Neural progenitor cell (in vitro differentiated cells): ENCODE data around the gene GUCA2A. TPM values are rescaled to one million over a fixed set of nuclear protein-coding genes. Genes with fewer than 3 reads are reported as not detected.
A peak's percentile ranks its signal among the peaks of the same experiment; 100 is the strongest.

Experiments used
- DNase-seq: peaks from one replicate; pipeline ENCODE4 v3.0.0-alpha.2; 2016; ENCODE audit warnings: low spot score
- H2AFZ ChIP-seq: fragments of 200-600 bp; sonication (generic); replicated peaks from 2 replicates; pipeline ENCODE4 v1.6.1; 2016; ENCODE audit warnings: antibody characterized with exemption
- H3F3A ChIP-seq: fragments of 200-600 bp; sonication (generic); 2 replicates; pipeline ENCODE4 v1.6.1; 2016; ENCODE audit warnings: antibody characterized with exemption, low read depth
- H3K27ac ChIP-seq: fragments of 200-600 bp; sonication (generic); 2 replicates; pipeline ENCODE4 v1.5.1; 2016; ENCODE audit warnings: mild to moderate bottlenecking
- H3K27me3 ChIP-seq: fragments of 200-600 bp; sonication (generic); 2 replicates; pipeline ENCODE4 v1.6.1; 2016; ENCODE audit warnings: mild to moderate bottlenecking, moderate library complexity
- H3K36me3 ChIP-seq: fragments of 200-600 bp; sonication (generic); 2 replicates; pipeline ENCODE4 v1.5.1; 2016
- H3K4me1 ChIP-seq: fragments of 200-600 bp; sonication (generic); 2 replicates; pipeline ENCODE4 v1.6.1; 2016; ENCODE audit warnings: mixed run types
- H3K4me2 ChIP-seq: fragments of 200-600 bp; sonication (generic); 2 replicates; pipeline ENCODE4 v1.6.1; 2016
- H3K4me3 ChIP-seq: fragments of 200-600 bp; sonication (generic); 2 replicates; pipeline ENCODE4 v1.5.1; 2016
- H3K79me2 ChIP-seq: fragments of 200-600 bp; sonication (generic); 2 replicates; pipeline ENCODE4 v1.6.1; 2016; ENCODE audit warnings: low read depth
- H3K9ac ChIP-seq: fragments of 200-600 bp; sonication (generic); 2 replicates; pipeline ENCODE4 v1.6.1; 2016
- H3K9me3 ChIP-seq: fragments of 200-600 bp; sonication (generic); 2 replicates; pipeline ENCODE4 v1.5.1; 2016; ENCODE audit warnings: low read depth
- H4K20me1 ChIP-seq: fragments of 200-600 bp; sonication (generic); 2 replicates; pipeline ENCODE4 v1.6.1; 2016; ENCODE audit warnings: low read depth
- H3K27ac Mint-ChIP-seq: 3 replicates; pipeline ENCODE4 v1.8.0; 2021; ENCODE audit warnings: mixed read lengths
- H3K27me3 Mint-ChIP-seq: 2 replicates; pipeline ENCODE4 v1.8.0; 2022; ENCODE audit warnings: low read depth, mild to moderate bottlenecking, inconsistent platforms, moderate library complexity, mixed read lengths; ENCODE audit not compliant: insufficient read depth
- H3K36me3 Mint-ChIP-seq: 3 replicates; pipeline ENCODE4 v1.8.0; 2021; ENCODE audit warnings: mixed read lengths
- H3K4me1 Mint-ChIP-seq: 3 replicates; pipeline ENCODE4 v1.8.0; 2021; ENCODE audit warnings: mixed read lengths
- H3K4me3 Mint-ChIP-seq: 3 replicates; pipeline ENCODE4 v1.8.0; 2021; ENCODE audit warnings: mild to moderate bottlenecking, moderate library complexity, mixed read lengths
- H3K9me3 Mint-ChIP-seq: 3 replicates; pipeline ENCODE4 v1.8.0; 2020; ENCODE audit warnings: mixed read lengths
- EZH2 ChIP-seq: fragments of 200-600 bp; sonication (generic); IDR thresholded peaks from 2 replicates; pipeline ENCODE4 v1.6.1; 2017; ENCODE audit warnings: antibody characterized with exemption, mild to moderate bottlenecking, moderate library complexity
- EZH2phosphoT487 ChIP-seq: fragments of 200-600 bp; sonication (generic); IDR thresholded peaks from 2 replicates; pipeline ENCODE4 v1.6.1; 2017; ENCODE audit warnings: antibody characterized with exemption
- total RNA-seq: library from RNA; depleted of rRNA; stranded (reverse); fragments of >200 nt; gene quantifications from 2 replicates; pipeline ENCODE4 v1.2.3, GENCODE V29; 2015; ENCODE audit warnings: low replicate concordance
- TF ChIP-seq, protein P1 (sequence below): fragments of 200-600 bp; sonication (generic); IDR thresholded peaks from 2 replicates; pipeline ENCODE4 v1.5.1; 2017; ENCODE audit warnings: antibody characterized with exemption, mild to moderate bottlenecking

GUCA2A gene
- total RNA-seq, 1 donor from 2014 or later = not detected

DNA sequence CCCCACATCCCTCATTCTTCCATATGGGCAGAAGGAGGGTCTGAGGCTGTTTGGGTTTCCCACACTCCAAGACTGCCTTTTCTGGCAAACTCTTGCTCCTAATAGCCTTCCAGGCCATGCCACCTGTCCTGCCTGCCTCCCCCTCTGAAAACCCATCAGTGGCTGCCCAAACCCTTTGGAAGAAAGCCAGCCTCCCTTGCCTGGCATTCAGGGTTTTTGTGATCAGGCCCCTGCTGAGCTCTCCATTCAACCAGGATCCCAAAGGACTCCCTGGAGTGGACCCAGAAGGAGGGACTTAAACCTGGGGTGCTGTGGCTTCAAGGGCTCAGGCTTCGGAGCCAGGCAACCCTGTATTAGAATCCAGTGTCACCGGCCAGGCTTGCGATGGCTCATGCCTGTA is 4.2 kb upstream of the GUCA2A start:
- TF ChIP-seq EZH2phosphoT487 (no peak), EZH2 (no peak)
- TF ChIP-seq, protein P1, sequence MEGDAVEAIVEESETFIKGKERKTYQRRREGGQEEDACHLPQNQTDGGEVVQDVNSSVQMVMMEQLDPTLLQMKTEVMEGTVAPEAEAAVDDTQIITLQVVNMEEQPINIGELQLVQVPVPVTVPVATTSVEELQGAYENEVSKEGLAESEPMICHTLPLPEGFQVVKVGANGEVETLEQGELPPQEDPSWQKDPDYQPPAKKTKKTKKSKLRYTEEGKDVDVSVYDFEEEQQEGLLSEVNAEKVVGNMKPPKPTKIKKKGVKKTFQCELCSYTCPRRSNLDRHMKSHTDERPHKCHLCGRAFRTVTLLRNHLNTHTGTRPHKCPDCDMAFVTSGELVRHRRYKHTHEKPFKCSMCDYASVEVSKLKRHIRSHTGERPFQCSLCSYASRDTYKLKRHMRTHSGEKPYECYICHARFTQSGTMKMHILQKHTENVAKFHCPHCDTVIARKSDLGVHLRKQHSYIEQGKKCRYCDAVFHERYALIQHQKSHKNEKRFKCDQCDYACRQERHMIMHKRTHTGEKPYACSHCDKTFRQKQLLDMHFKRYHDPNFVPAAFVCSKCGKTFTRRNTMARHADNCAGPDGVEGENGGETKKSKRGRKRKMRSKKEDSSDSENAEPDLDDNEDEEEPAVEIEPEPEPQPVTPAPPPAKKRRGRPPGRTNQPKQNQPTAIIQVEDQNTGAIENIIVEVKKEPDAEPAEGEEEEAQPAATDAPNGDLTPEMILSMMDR = no peak
- Mint-ChIP-seq H3K27ac (no peak overlapping the region), H3K27me3 (peaks cover 5% of the 10 kb centered on the region), H3K4me1 (peaks cover 8% of the 10 kb centered on the region), H3K4me3 (no peak overlapping the region), H3K9me3 (no peaks in the 10 kb centered on the region), H3K36me3 (no peaks in the 10 kb centered on the region)
- Histone ChIP-seq H2AFZ (no peak overlapping the region), H3K9me3 (no peaks in the 10 kb centered on the region), H3K36me3 (no peaks in the 10 kb centered on the region), H3K27ac (no peak overlapping the region), H3F3A (peaks cover 3% of the 10 kb centered on the region), H4K20me1 (no peaks in the 10 kb centered on the region), H3K4me2 (no peak overlapping the region), H3K27me3 (no peaks in the 10 kb centered on the region), H3K9ac (no peak overlapping the region), H3K4me1 (peaks cover 3% of the 10 kb centered on the region), H3K4me3 (no peak overlapping the region), H3K79me2 (no peaks in the 10 kb centered on the region)
- DNase-seq = no peak

- TF ChIP-seq, protein P1 = no peak
- no peak for TF ChIP-seq EZH2phosphoT487
- TF ChIP-seq EZH2 = no peak
- no peak overlapping the region for H3K27ac Mint-ChIP-seq
- H3K4me1 ChIP-seq = no peaks in the 10 kb centered on the region
- H3K9ac ChIP-seq = no peak overlapping the region
- H3K79me2 ChIP-seq = no peaks in the 10 kb centered on the region
- no peak overlapping the region for H3K4me3 Mint-ChIP-seq
- no peaks in the 10 kb centered on the region for H3K36me3 Mint-ChIP-seq
- H3K9me3 ChIP-seq = no peaks in the 10 kb centered on the region
- no peaks in the 10 kb centered on the region for H3K36me3 ChIP-seq
- no peaks in the 10 kb centered on the region for H3K9me3 Mint-ChIP-seq
- no peak overlapping the region for H3K4me2 ChIP-seq
- H3K4me3 ChIP-seq = no peak overlapping the region
- no peaks in the 10 kb centered on the region for H4K20me1 ChIP-seq
- H3K4me1 Mint-ChIP-seq = peaks cover 8% of the 10 kb centered on the region
- DNase-seq = no peak
- H3F3A ChIP-seq = no peaks in the 10 kb centered on the region
- no peaks in the 10 kb centered on the region for H3K27me3 ChIP-seq
- no peak overlapping the region for H3K27ac ChIP-seq
- H2AFZ ChIP-seq = no peak overlapping the region
- H3K27me3 Mint-ChIP-seq = peaks cover 5% of the 10 kb centered on the region
Measured at GRCh38 chr1:42168391-42168670, 3.8 kb upstream of the GUCA2A start.

DNA sequence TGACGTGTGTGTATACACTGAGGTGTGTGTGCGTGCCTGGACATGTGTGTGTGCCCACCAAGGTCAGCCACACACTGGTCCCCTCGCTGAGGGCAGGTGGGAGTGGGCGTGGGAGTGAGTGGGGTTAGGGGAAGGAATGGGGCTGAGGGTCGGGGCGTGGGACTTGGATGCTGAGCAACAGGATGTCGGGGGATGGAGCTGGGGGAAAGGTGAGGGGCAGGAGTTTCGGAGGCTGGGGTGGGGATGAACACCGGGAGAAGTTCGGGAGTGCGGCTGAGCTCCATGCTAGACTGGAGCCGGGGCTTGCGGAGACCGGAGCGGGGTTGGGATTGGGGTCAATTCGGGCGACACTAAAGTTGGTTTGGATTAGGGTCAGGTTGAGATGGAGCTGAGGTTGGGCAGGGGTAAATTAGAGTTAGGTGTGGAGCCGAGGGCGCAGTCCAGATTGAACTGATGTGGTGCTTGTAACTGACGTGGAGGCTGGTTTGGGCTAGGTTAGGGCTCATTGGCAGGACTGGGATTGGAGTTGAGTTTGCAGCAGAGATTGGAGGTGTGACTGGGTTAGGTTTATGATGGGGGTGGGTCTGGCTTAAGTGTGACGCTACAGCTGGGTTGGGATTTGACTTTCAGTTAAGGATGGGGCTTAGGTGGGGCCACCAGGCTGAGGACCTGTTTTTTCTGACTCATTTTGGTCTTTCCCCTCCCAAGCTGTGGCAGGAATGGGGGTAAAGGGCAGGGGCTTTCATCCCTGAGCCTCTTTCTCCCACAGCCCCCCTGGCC is 3.3 kb upstream of the GUCA2A start:
- Mint-ChIP-seq H3K27me3 (peaks cover 5% of the 10 kb centered on the region), H3K27ac (peak overlapping the region; percentile 72), H3K9me3 (no peaks in the 10 kb centered on the region), H3K4me1 (peaks cover 8% of the 10 kb centered on the region), H3K4me3 (no peak overlapping the region), H3K36me3 (no peaks in the 10 kb centered on the region)
- Histone ChIP-seq H3K9me3 (no peaks in the 10 kb centered on the region), H4K20me1 (no peaks in the 10 kb centered on the region), H3K36me3 (no peaks in the 10 kb centered on the region), H3K79me2 (no peaks in the 10 kb centered on the region), H2AFZ (no peak overlapping the region), H3K9ac (no peak overlapping the region), H3K27me3 (no peaks in the 10 kb centered on the region), H3F3A (no peaks in the 10 kb centered on the region), H3K4me3 (no peak overlapping the region), H3K4me1 (no peaks in the 10 kb centered on the region), H3K4me2 (no peak overlapping the region), H3K27ac (no peak overlapping the region)
- no peak for DNase-seq
- no peak for TF ChIP-seq EZH2phosphoT487

- no peak overlapping the region for H3K4me3 Mint-ChIP-seq
- H3K4me2 ChIP-seq = no peak overlapping the region
- peaks cover 8% of the 10 kb centered on the region for H3K27me3 Mint-ChIP-seq
- H3K27ac ChIP-seq = no peak overlapping the region
- TF ChIP-seq, protein P1 = no peak
- TF ChIP-seq EZH2phosphoT487 = no peak
- no peak for TF ChIP-seq EZH2
- H2AFZ ChIP-seq = no peak overlapping the region
- H3K27ac Mint-ChIP-seq = peak overlapping the region; percentile 3
- H4K20me1 ChIP-seq = no peaks in the 10 kb centered on the region
- H3K36me3 ChIP-seq = no peaks in the 10 kb centered on the region
- H3K4me3 ChIP-seq = no peak overlapping the region
- no peaks in the 10 kb centered on the region for H3K27me3 ChIP-seq
- no peaks in the 10 kb centered on the region for H3K79me2 ChIP-seq
- no peak overlapping the region for H3K9ac ChIP-seq
- no peaks in the 10 kb centered on the region for H3F3A ChIP-seq
- H3K4me1 ChIP-seq = no peaks in the 10 kb centered on the region
- H3K9me3 Mint-ChIP-seq = peaks cover 9% of the 10 kb centered on the region
- DNase-seq = no peak
- H3K9me3 ChIP-seq = no peaks in the 10 kb centered on the region
- no peaks in the 10 kb centered on the region for H3K36me3 Mint-ChIP-seq
- H3K4me1 Mint-ChIP-seq = peaks cover 8% of the 10 kb centered on the region
Measured at GRCh38 chr1:42165511-42166210, 1.1 kb upstream of the GUCA2A start.
